ENCODE results near the gene TFDP2. TPM values are rescaled to one million over a fixed set of nuclear protein-coding genes. Genes with fewer than 3 reads are reported as not detected.

TFDP2 gene
- total and polyA plus RNA-seq, 2 of the 8 experiments (the other 6 are each of a cell fraction or from before 2014, with no cell fraction given) = 41.1 to 119 TPM

DNA sequence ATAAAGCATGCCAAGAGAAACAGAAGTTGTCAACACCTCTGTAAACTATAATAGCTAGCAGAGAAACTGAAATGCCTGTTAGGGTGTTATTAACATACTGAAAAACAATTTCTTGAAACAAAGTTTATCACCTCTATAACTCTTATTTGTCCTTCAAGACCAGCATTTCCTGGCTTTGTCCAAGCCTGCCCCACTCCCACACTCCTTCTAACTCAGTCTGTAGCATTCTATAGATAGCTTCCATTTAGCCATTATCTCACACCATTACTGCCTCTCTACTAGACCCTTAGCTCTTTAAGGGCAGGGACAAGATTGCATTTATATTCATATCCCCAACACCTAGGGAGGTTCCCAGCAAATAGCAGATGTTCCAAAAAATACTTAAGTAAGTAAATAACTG, 39.5 kb upstream of the TFDP2 start:
- H4K91ac ChIP-seq (replicated peaks; ENCODE audit: insufficient read length, low read length) = no peak overlapping the region
- H3K36me3 ChIP-seq (ENCODE audit: control insufficient read depth in 2 of 4, insufficient read depth in 4 of 4, low read length in 3 of 4) = no peaks in the 10 kb centered on the region
- no peak overlapping the region for H3K27ac ChIP-seq (ENCODE audit: low read depth, low read length)
- ChIA-PET CTCF (ENCODE audit: partially characterized antibody) (interaction anchor here (0.7 to 1.1 kb wide), 4 partner anchors 12 to 1942 kb away, joined by 3 to 4 read pairs (median 4); no protein-coding TSS in a partner anchor), POLR2A (ENCODE audit: partially characterized antibody) (interaction anchor here (1.2 kb wide), 1 partner anchor 17 kb away, joined by 3 read pairs; no protein-coding TSS in a partner anchor)
- H2AK5ac ChIP-seq (ENCODE audit: low read depth, low read length) = no peak overlapping the region
- H3K4ac ChIP-seq (replicated peaks; ENCODE audit: insufficient read length, low read depth, low read length) = no peak overlapping the region
- no peaks in the 10 kb centered on the region for H4K20me1 ChIP-seq (replicated peaks in 1 of 2; ENCODE audit: control insufficient read depth in 1 of 2, insufficient read depth in 2 of 2, low read length in 2 of 2)
- no peaks in the 10 kb centered on the region for H3K23me2 ChIP-seq (ENCODE audit: low read depth, low read length)
- TF ChIP-seq SIRT6 (IDR thresholded peaks at IDR 0.05; ENCODE audit: low read length) = no peak
- TF ChIP-seq, protein P1, sequence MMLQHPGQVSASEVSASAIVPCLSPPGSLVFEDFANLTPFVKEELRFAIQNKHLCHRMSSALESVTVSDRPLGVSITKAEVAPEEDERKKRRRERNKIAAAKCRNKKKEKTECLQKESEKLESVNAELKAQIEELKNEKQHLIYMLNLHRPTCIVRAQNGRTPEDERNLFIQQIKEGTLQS (IDR thresholded peaks at IDR 0.05; ENCODE audit: insufficient read depth, low read depth, low read length) = no peak
- no peak for TF ChIP-seq SUZ12 (IDR thresholded peaks at IDR 0.05; ENCODE audit: low read length)
- no peak overlapping the region for H4K5ac ChIP-seq (ENCODE audit: insufficient read length, low read depth, low read length)
- no peak overlapping the region for H3K56ac ChIP-seq (replicated peaks; ENCODE audit: insufficient read length, low read depth, low read length)
- DNase-seq (ENCODE audit: low read depth in 1 of 2, low spot score in 2 of 2) (no peak), FAIRE-seq (no peak)
- H3K79me1 ChIP-seq (ENCODE audit: low read depth, low read length) = no peaks in the 10 kb centered on the region
- no peak overlapping the region for H2BK12ac ChIP-seq (ENCODE audit: low read depth, low read length)
- no peak overlapping the region for H3K18ac ChIP-seq (ENCODE audit: extremely low read depth, low read length)
- H2BK20ac ChIP-seq (ENCODE audit: low read length) = no peak overlapping the region
- H3K9me3 ChIP-seq (ENCODE audit: insufficient read depth in 2 of 2, low read depth in 1 of 2, low read length in 1 of 2) = no peaks in the 10 kb centered on the region
- no peaks in the 10 kb centered on the region for H3K27me3 ChIP-seq (replicated peaks in 1 of 4; ENCODE audit: control insufficient read depth in 3 of 4, extremely low read depth in 1 of 4, insufficient read depth in 3 of 4, low read length in 3 of 4)
- H3K23ac ChIP-seq (ENCODE audit: insufficient read length) = no peak overlapping the region
- H2BK15ac ChIP-seq (ENCODE audit: low read length) = no peak overlapping the region
- H2AFZ ChIP-seq (ENCODE audit: low read length) = no peak overlapping the region
- no peak overlapping the region for H4K8ac ChIP-seq (ENCODE audit: extremely low read depth, insufficient read depth, low read length)
- H3K4me1 ChIP-seq (replicated peaks in 1 of 4; ENCODE audit: control insufficient read depth in 3 of 4, insufficient read depth in 4 of 4, low read length in 3 of 4) = no peaks in the 10 kb centered on the region
- H3K14ac ChIP-seq (ENCODE audit: insufficient read length) = no peak overlapping the region
- no peak overlapping the region for H3K4me2 ChIP-seq (ENCODE audit: insufficient read depth in 1 of 2, low read depth in 2 of 2, low read length in 2 of 2)
- H2BK120ac ChIP-seq (replicated peaks; ENCODE audit: low read depth, low read length) = no peak overlapping the region
- H3K9ac ChIP-seq (replicated peaks in 1 of 4; ENCODE audit: extremely low read depth in 1 of 4, low read depth in 3 of 4, low read length in 3 of 4) = no peak overlapping the region
- H3K79me2 ChIP-seq (ENCODE audit: control insufficient read depth in 1 of 2, insufficient read depth in 2 of 2, low read length in 2 of 2) = no peaks in the 10 kb centered on the region
- H2BK5ac ChIP-seq (ENCODE audit: low read depth, low read length) = no peak overlapping the region
- no peak overlapping the region for H3K4me3 ChIP-seq (ENCODE audit: extremely low read depth in 1 of 4, insufficient read depth in 2 of 4, low read depth in 3 of 4, low read length in 4 of 4)

Data from H1 (cell line).